Peyer's patch (tissue), 4 donors: ENCODE measurements around the gene PIGK.

Experiments
- POLR2A ChIP-seq, 2 donors: fragments of 450-650 bp; IDR thresholded peaks; one replicate each; pipeline ENCODE4 v1.5.1; 2017; ENCODE audit warnings: antibody characterized with exemption in 2 of 2, mild to moderate bottlenecking in 2 of 2, moderate library complexity in 2 of 2
- TF ChIP-seq, protein P1 (sequence below), 6 experiments: fragments of 450-650 bp in 4 of 6; fragments of 200-600 bp in 2 of 6; sonication (generic) in 1 of 6; IDR thresholded peaks; one replicate each; pipeline ENCODE4 v1.5.1; 2017 to 2019; ENCODE audit warnings: antibody characterized with exemption in 6 of 6, mild to moderate bottlenecking in 3 of 6, moderate library complexity in 1 of 6

GRCh38 chr1:77222496-77222895 lies 3.3 kb upstream of the PIGK start:
- TF ChIP-seq, protein P1, sequence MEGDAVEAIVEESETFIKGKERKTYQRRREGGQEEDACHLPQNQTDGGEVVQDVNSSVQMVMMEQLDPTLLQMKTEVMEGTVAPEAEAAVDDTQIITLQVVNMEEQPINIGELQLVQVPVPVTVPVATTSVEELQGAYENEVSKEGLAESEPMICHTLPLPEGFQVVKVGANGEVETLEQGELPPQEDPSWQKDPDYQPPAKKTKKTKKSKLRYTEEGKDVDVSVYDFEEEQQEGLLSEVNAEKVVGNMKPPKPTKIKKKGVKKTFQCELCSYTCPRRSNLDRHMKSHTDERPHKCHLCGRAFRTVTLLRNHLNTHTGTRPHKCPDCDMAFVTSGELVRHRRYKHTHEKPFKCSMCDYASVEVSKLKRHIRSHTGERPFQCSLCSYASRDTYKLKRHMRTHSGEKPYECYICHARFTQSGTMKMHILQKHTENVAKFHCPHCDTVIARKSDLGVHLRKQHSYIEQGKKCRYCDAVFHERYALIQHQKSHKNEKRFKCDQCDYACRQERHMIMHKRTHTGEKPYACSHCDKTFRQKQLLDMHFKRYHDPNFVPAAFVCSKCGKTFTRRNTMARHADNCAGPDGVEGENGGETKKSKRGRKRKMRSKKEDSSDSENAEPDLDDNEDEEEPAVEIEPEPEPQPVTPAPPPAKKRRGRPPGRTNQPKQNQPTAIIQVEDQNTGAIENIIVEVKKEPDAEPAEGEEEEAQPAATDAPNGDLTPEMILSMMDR (IDR thresholded peaks at IDR 0.05): no peak
- TF ChIP-seq POLR2A (IDR thresholded peaks at IDR 0.05): no peak
